ENCODE results near the gene SLC22A5. TPM values are rescaled to one million over a fixed set of nuclear protein-coding genes. Genes with fewer than 3 reads are reported as not detected.

Gene SLC22A5
- total and polyA plus RNA-seq, 2 of the 8 experiments (the other 6 are each of a cell fraction or from before 2014, with no cell fraction given) = 4.0 to 9.0 TPM

DNA sequence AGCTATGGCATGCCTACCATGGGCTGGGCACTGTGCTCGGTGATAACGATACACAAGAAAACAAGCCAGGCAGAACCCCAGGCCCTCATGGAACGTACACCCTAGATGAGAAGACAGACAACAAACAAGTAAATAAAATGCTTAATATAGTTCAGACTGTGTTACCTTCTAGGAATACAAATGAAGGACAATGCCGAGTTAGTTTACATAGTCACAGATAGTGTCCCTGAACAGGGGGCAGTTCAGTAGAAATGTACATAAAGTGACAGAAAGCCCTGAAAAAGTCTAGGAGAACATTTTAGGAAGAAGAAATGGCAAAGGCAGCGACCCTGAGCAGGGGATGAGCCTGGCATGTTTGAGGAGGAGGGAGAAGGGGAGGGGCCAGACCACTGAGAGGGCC is 21.7 kb downstream of the SLC22A5 start (continued):
- TF ChIP-seq, protein P1, sequence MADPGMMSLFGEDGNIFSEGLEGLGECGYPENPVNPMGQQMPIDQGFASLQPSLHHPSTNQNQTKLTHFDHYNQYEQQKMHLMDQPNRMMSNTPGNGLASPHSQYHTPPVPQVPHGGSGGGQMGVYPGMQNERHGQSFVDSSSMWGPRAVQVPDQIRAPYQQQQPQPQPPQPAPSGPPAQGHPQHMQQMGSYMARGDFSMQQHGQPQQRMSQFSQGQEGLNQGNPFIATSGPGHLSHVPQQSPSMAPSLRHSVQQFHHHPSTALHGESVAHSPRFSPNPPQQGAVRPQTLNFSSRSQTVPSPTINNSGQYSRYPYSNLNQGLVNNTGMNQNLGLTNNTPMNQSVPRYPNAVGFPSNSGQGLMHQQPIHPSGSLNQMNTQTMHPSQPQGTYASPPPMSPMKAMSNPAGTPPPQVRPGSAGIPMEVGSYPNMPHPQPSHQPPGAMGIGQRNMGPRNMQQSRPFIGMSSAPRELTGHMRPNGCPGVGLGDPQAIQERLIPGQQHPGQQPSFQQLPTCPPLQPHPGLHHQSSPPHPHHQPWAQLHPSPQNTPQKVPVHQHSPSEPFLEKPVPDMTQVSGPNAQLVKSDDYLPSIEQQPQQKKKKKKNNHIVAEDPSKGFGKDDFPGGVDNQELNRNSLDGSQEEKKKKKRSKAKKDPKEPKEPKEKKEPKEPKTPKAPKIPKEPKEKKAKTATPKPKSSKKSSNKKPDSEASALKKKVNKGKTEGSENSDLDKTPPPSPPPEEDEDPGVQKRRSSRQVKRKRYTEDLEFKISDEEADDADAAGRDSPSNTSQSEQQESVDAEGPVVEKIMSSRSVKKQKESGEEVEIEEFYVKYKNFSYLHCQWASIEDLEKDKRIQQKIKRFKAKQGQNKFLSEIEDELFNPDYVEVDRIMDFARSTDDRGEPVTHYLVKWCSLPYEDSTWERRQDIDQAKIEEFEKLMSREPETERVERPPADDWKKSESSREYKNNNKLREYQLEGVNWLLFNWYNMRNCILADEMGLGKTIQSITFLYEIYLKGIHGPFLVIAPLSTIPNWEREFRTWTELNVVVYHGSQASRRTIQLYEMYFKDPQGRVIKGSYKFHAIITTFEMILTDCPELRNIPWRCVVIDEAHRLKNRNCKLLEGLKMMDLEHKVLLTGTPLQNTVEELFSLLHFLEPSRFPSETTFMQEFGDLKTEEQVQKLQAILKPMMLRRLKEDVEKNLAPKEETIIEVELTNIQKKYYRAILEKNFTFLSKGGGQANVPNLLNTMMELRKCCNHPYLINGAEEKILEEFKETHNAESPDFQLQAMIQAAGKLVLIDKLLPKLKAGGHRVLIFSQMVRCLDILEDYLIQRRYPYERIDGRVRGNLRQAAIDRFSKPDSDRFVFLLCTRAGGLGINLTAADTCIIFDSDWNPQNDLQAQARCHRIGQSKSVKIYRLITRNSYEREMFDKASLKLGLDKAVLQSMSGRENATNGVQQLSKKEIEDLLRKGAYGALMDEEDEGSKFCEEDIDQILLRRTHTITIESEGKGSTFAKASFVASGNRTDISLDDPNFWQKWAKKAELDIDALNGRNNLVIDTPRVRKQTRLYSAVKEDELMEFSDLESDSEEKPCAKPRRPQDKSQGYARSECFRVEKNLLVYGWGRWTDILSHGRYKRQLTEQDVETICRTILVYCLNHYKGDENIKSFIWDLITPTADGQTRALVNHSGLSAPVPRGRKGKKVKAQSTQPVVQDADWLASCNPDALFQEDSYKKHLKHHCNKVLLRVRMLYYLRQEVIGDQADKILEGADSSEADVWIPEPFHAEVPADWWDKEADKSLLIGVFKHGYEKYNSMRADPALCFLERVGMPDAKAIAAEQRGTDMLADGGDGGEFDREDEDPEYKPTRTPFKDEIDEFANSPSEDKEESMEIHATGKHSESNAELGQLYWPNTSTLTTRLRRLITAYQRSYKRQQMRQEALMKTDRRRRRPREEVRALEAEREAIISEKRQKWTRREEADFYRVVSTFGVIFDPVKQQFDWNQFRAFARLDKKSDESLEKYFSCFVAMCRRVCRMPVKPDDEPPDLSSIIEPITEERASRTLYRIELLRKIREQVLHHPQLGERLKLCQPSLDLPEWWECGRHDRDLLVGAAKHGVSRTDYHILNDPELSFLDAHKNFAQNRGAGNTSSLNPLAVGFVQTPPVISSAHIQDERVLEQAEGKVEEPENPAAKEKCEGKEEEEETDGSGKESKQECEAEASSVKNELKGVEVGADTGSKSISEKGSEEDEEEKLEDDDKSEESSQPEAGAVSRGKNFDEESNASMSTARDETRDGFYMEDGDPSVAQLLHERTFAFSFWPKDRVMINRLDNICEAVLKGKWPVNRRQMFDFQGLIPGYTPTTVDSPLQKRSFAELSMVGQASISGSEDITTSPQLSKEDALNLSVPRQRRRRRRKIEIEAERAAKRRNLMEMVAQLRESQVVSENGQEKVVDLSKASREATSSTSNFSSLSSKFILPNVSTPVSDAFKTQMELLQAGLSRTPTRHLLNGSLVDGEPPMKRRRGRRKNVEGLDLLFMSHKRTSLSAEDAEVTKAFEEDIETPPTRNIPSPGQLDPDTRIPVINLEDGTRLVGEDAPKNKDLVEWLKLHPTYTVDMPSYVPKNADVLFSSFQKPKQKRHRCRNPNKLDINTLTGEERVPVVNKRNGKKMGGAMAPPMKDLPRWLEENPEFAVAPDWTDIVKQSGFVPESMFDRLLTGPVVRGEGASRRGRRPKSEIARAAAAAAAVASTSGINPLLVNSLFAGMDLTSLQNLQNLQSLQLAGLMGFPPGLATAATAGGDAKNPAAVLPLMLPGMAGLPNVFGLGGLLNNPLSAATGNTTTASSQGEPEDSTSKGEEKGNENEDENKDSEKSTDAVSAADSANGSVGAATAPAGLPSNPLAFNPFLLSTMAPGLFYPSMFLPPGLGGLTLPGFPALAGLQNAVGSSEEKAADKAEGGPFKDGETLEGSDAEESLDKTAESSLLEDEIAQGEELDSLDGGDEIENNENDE (IDR thresholded peaks at IDR 0.05; ENCODE audit: insufficient replicate concordance, low read length) = no peak

All from H1 (cell line).